Medulla oblongata (tissue), 1 donor: ENCODE data around the gene NTF3.

Source experiments
- DNase-seq: peaks from one replicate; pipeline ENCODE4 v3.0.0-alpha.2; 2015; ENCODE audit errors: extremely low spot score

NTF3 gene

GRCh38 chr12:5432011-5432400 is at the start of gene NTF3:
NTF3 (plus strand) TSS chr12:5432108; CDS start chr12:5432325, 217 bp downstream.
- DNase-seq = no peak

- no peak for DNase-seq
Observed at GRCh38 chr12:5384015-5384414, 47.9 kb upstream of the NTF3 start.

GRCh38 chr12:5388581-5389535 is 43.0 kb upstream of the NTF3 start:
- DNase-seq = no peak

DNA sequence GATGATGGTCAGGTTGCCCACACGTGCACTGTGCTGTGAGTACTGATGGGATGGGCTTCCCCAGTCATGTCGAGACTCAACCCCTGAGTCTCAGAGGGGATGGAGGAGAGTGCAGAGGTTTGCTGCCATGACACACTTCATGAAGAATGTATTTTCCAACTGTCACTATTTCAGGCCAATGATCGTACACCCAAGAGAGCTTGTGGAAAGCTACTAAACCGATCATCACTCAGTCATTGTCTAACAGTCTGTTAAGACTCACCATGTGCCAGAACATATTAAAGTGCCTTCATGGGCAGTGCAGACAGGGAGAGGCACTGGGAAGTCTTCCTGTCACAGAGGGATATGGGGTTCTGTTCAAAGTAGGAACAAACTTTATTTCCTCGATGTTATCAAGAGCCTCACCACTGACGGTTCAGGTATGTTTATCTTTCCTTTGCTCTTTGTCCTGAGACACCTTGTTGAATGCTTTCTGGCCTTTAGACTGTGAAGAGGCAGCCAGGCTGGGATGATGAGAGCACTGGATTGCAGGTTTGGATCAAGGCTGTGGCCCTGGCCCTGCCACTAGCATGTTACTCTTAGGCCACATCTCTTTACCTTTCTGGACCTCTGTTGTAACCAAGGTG is 41.6 kb upstream of the NTF3 start:
- no peak for DNase-seq

DNA sequence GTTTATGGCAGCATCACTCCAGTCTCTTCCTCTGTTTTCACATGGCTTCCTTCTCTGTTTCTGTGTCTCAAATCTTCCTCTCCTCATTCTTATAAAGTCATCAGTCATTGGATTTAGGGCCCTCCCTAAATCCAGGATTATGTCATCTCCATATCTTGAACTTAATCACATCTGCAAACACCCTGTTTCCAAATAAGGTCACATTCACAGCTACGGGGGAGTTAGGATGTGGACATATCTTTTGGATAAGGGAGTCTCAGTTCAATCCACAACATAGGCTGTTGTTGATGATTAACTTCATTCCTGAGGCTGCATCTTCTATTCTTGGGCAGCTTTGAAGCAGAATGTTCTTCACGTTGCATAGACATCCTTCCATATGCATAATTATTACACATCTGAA is 40.3 kb upstream of the NTF3 start:
- no peak for DNase-seq

DNA sequence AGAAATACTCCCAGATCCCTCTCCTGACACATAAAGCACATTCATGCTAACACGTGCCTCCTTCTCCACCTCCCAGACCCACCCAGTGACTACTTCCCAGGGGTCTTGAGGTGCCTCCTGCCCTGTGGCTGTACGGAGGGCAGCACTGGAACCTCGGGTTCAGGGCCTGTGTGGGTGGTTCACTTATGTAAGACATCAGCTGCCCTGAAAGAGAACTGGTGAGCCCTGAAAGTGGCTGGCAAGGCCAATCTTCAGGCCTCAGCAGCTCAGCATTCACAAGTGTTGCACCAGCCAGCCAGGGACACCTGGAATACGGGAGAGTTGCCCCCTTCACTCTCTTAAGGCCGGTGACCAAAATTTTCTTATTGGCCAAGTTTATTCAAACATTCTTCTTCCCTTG is 38.9 kb upstream of the NTF3 start:
- DNase-seq = no peak

DNA sequence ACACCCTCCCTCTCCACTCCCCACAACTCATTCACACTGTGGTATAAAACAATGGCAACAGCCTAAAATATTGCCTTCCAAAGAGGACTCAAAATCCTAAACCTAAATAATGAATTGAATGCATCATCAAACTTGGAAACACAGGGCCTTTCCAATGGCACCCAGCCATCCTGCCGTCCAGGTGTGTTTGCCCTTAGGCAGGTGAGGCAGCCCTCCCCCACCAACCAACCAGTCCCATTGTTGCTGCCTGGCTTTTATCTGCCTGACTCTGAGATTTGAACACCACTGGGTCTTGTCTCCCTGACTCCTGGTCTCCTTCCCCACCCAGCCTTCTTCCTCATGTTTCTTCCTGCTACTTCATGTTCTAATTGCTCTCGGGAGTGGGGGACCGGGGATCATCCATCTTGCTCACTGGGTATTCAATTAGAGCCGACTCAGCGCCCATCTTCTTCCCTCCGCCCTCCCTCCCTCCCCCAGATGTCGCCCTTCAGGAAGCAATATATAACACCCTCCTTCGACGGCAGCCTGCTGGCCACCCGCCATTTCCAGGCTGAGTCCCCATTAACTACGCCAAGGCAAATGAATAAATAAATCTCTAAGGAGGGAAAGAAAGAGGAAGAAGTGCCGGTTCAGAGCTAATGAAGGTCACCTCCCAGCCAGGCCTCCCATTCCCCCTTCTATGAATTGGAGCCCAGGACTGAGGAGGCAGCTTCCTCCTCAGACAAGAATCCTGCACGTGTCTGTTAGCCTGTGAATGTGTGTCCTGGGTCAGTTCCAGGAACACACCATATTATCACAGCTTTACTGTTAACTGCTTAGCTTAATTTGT is 36.3 kb upstream of the NTF3 start:
- DNase-seq = no peak

DNA sequence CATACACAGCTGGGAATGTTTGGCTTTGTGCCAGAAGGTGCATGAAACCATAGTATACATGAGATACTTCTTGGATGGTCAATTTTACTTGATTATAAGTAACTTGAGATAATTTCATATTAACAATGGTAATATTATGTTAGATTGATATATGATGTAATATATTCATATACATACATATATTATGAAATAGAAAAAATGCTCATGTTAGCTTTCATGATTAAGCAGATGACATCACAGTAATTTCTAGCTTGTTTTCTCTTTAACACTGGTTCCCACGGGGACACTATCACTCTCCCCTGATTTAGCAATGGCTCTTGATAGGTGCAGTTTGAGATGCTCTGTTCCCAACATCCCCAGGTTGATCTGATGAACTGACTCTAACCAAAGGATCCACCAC is 35.4 kb upstream of the NTF3 start:
- no peak for DNase-seq

DNA sequence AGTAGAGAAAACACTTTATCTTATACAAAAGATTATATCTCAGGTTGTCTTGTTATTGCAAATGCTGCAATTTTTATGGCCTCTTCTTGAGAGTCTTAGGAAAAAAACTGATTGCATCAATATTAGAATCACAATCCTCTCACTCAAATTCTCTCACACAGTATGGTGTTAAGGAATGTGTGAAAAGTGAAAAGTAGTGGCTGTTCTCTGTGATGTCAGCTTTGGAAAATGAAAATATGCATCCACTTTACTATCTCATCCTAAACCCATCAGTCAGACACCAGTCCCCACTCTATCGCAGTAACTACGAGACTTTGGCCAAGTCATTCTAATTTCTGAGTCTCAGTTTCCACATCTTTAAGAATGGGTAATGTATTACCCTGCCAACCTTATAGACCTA is 32.6 kb upstream of the NTF3 start:
- no peak for DNase-seq

DNA sequence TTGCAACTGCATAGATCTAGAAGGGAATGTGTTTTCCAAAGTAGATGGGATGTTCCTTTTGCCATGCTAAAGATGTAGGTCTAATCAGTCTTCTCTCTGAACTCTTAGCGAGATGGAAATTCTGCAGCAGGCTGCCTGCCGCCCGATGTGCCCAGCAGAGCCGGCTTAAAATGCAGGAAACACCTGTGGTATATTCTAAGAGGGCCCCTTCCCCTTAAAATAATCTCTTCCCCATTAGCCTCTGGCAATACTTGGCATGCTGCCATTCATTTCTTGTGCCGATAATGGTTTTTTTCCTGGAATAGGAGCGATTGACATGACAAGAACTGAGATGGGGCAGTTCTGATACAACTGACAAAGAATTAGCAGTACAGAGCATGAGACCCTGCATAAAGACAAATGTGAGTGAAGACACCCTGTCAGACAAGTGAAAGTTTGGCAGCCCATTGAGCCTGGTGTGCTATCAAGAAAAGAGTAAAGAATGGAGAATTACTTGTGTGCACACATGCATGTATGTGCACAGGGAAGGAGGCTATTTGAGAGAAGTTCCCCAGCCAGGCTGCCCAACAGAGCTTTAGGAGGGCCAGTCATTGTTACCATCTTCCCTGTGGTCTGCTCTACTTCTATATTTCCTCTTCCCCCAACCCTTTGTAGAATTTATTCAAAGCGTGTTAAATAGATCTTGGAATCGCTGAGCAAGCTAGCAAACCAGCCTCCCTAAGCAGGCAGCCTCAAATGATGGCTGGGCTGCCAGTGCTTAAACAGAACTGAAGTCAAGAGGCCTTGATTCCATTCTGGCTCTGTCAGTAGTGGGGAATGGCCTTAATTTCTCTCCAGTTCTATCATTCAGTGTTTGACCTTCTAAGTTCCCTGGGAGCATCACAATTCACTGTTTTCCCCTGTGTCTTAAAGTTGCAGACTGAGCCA is 29.6 kb upstream of the NTF3 start:
- DNase-seq = no peak

- no peak for DNase-seq
Observed at GRCh38 chr12:5403411-5403810, 28.5 kb upstream of the NTF3 start.

DNA sequence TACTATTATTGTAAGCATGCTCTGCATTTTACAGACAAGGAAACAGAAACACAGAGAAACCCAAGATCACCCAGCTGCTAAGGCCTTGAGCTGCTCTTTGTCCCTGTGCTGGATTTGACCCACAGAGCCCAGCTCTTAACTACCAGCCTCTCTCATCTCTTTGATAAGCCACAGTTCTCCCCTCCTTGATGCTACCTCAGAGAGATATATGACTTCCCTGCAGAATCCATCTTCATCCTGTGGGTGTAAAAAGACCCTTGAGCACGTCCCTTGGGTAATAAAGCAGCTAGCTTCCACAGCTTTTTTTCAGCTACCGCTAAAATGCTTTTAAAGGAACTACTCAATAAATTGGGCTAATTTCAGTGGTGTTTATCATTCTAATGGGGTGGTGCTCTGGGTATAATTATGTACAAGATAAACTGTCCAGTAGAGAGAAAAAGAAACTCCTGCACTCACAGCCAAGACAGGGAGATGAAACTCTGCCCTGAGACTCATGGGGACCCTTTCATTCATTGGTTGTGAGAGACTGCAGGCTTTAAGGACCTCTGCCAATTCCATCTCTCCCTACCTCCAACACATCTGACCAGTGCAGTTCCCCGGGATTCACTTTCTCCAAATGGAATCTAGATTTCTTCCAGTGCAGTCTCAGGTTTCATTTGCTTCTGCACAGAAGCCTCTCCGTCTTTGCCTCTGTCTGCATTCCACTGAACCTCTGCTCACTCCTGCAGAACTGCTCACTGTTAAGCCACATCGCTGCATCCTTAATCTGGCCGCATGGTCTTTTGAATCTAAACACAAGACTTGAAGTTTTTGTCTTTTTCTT is 24.7 kb upstream of the NTF3 start:
- no peak for DNase-seq

DNA sequence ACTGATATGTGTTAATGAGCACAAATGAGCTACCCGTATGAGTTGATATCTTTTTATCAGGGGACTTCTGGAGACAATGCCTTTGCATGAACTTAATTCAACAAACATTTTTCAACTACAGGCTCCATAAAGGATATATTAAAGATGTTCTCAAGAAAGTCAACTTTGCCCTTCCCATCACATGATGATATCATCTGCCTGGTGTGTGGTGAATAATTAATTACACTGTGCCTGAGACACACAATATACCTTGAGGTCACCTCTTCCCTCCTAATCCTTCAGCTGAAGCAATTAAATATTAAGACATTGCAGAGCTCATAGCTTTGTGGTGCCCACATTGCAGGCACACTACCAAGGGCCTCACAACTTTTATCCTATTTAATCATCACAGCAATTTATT is 22.3 kb upstream of the NTF3 start:
- DNase-seq = no peak

DNA sequence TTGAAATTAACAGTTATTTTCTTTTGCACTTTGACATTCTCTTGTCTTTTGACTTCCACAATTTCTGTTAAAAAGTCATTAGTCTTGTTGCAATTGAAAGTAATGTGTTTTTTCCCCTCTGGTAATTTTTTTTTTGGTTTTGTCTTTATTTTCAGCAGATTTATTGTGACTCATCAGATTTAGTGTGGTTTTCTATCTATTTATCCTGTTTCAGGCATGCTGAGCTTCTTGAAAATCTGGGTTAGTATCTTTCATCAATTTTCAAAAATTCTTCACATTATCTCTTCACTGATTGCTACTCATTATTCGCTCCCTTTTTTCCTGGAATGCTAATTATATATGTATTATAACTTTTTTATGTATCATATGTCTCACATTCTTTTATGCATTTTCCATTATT is 15.3 kb upstream of the NTF3 start:
- DNase-seq = no peak

- DNase-seq = no peak
Observed at GRCh38 chr12:5417500-5417899, 14.4 kb upstream of the NTF3 start.

DNA sequence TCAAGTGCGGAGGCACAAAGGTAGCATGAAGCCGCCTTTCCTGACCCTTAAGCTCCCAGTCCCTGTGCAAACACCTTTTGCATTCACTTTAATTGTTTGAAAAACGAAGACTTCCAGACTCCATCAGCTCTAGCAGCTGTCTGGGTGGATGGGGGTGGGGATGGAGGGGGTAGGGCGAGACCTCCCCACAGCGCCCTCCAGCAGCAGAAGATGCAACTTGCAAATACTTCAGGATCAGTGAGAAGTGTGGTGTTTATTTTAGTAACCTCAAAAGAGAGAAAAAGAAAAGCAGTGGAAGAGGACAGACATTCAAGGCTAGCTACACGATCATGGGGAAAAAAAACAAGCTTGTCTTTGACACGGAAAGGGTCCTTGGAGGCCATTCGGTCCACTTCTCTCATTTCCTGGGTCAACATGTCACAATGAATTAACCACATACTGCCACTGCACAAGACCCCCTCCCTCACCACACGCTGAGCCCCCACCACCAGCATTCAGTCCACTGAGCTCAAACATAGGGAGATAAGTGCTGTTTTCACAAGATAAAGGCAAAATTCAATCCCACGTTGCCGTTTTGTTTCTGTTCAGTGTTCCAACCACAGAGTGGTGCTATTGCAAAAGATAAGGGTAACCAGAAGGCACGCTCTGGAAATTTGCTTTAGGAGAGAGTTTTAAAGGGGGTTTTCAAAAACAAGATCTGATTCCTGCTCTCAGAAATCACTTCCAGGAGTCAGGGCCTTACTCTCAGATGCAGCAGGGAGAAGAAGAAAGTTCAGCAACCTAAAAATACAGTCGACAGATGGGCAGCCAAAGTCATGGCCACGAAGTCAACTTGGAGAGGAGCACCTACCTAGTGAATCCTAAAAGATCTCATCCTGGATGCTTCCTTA is 3.3 kb upstream of the NTF3 start:
- no peak for DNase-seq

DNA sequence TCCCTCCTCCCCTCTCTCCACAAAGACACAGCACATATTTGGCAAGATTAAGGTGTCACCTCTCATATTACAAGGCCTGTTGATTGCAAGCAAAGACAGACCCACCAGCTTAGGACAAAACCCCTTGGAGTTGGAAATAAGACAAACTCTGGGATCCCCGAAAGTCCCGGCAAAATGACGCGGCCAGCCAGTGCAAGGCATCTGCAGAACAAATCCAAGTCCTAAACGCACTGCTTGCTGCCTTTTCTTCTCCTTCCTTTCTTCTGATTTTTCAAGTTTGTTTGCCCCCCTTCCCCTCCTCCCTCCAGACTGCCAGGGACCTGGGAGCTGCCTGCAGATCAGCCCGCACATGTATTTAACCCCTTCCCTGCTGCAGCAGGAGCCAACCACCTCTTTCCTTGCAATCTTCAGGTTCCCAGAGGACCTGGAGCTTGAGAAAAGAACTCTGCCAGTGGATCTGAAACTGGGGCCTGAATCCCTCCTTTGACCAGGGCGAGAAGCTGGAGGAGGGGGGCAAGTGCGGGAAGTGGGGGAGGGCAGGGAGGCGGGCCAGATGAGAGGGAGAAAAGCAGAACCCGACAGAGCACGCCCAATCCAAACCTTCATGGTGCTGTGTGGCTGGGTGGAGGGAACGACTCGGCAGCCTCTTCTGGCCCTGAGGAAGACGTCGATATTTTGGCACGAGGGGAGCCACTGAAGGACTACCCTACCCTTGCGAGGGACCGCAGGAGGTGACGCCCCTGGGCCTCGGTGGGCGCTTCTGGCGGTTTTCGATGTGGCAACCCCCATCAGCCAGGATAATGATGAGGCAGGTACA is 2.0 kb upstream of the NTF3 start:
- no peak for DNase-seq
